GM21737 (cell line): ENCODE data around the gene ERLEC1.
"Not testable (repeated sequence)": the region's sequence is repeated elsewhere in the genome, so short reads cannot be mapped to it uniquely, and the experiment has no call there.

ENCODE experiments used
- ATAC-seq: cut with Tn5 transposase; IDR thresholded peaks from one replicate; pipeline ENCODE4 v1.9.1; 2021; ENCODE audit warnings: mild to moderate bottlenecking, moderate library complexity; ENCODE audit not compliant: unreplicated experiment

Gene ERLEC1

DNA sequence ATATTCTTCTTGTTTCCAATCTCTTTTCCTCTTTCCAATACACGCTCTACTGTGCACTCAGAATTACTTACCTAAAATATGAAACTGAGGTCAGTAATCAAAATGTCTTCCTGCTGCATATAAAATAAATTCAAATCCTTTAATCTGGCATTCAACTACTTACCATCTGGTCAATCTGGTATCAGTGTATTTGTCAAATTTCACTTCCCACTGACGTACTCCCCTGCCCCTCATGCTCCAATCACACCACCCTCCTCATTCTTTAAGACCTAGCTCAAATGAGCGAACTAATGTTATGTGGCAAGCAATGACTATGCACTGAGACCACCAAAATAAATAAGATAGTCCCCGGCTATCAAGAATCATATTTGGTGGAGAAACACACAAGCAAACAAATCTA is 6.8 kb upstream of the ERLEC1 start:
- ATAC-seq = no peak

DNA sequence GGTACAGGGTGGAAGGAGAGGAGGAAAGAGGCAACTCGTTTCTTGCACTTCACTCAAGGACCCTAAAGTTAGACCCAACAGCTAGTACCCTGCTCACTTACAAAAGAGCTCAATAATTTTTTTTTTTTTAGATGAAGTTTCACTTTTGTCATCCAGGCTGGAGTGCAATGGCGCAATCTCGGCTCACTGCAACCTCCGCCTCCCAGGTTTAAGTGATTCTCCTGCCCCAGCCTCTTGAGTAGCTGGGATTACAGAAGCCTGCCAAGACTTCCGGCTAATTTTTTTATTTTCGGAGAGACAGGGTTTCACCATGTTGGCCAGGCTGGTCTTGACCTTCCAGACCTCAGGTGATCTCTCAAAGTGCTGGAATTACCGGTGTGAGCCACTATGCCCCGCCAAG is 4.2 kb upstream of the ERLEC1 start:
- ATAC-seq = no peak

- ATAC-seq = no peak
Measured at GRCh38 chr2:53784436-53784835, 2.4 kb upstream of the ERLEC1 start.

- ATAC-seq = no peak
Measured at GRCh38 chr2:53785366-53785765, 1.5 kb upstream of the ERLEC1 start.

DNA sequence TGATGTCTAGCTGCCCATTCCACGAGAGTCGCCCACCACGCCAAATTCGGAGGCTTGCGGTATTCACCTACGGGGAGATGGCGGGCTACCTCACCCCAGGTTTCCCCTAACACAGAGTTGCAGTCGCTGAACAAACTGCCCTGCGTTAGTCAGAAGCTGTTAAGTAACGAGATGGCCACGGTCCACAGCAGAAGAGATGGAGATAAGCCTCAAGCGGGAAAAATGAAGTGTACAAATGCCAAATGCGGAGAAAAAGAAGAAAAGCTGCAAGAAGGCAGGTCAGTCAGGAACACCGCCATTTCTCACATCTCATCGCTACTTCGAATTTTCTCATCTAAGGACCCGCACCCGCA is 516 bp upstream of the ERLEC1 start:
- ATAC-seq = no peak

DNA sequence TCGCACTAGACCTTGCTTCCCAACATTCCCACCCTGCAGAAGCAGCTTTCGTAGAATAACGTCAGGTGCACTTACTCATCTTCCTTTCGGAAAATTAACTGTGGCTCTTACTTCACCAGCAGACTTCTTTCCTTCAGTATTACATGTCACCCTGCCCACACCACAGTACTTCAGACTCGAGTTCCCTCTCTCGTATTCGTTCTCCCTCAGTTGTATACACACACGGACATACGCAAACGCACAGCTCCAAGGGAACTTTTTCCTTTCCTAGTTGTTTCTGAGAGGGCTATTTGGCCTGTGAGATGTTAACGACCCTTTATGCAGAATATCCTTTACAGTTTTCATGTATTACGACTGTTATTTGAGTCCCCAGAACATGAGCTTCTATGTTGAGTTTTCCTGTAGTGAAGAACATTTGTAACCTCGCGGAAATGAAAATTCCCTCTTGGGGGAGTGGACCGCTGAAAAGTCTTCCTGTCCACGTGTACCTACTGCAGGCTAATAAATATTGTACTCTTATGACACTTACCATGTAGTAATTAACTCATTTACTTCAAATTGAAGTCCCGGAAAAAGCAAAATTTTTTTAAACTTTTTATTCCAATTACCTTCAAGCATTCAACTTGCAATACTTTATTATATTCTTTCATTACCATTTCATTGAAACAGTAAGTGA is 908 bp downstream of the ERLEC1 start:
- ATAC-seq = no peak

DNA sequence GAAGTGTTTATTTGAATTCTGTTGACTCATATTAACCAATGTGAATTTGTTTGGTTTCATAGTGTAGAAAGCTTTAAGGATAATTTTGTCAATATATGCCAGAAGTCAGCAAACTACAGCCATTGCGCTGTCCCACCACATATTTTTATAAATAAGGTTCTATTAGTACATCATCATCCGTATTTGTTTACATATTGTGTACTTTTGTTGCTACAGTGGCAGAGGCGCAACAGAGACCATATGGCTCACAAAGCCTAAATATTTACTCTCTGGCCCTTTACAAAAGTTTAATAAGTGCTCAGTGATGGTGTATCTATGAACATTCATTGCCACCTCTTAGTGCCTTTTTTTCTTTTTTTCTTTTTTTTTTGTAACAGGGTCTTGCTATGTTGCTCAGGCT is 6.4 kb downstream of the ERLEC1 start:
- ATAC-seq = no peak

DNA sequence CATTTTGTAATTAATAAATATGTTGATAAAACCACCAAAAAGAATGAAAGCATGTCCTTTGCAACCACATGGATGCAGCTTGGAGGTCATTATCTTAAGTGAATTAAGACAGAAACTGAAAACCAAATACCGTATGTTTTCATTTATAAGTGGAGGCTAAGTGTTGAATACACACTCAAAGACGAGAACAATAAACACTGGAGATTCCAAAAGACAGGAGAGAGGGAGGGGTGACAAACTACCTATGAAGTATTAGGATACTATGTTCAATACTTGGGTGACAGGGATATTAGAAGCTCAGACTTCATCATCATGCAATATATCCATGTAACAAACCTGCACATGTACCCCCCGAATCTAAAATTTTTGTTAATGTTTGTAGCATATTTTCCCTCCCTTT is 7.0 kb downstream of the ERLEC1 start:
- ATAC-seq = no peak

DNA sequence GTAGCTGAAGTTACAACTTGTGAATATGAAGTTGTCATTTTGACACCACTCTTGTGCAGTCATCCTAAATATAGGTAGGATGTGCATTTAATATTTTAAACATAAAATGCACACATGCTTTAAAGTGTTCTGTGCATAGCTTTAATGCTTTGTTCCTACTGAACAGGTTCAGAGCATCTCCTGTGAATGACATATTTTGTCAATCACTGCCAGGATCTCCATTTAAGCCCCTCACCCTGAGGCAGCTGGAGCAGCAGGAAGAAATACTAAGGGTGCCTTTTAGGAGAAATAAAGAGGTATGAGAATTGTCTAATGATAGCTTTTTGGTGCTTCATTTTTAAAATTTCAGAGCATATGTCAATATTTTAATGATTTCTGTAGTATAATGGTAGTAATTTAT is 14.7 kb downstream of the ERLEC1 start:
- ATAC-seq = no peak

GRCh38 chr2:53802617-53803151 is 15.8 kb downstream of the ERLEC1 start:
- ATAC-seq = no peak

DNA sequence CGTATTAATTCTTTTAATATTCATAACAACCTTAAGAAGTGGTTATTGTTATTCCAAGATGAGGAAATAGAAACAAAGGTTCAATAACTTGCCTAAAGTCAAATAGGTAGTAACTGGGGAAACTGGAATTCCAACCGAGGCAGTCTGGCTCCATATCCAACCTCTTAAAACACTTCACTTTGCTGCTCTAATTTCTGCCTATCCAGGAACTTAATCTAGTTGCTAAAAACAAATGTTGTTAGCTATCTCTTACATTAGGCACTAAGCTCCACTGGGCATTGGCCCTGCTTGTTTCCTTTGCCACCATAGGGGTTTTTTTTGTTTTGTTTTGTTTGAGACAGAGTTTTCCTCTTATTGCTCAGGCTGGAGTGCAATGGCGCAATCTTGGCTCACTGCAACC is 24.8 kb downstream of the ERLEC1 start:
- no peak for ATAC-seq

DNA sequence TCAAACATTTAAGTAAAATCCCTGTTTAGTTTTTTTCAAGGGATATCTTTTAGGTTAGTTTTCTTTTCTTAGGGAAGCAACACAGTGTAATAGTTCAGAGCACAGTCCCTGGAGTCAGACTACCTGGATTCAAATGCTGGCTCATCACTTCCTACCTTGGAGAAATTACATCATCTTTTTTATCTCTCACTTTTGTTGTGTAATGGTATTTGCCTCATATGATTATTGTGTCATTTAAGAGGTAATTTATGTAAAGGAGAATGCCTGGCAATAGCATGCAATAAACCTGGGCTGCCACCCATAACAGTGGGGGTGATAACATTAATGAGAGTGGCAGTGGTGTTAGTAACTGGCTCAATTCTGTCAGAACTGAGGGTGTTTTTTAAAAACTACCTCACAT is 26.3 kb downstream of the ERLEC1 start:
- ATAC-seq = no peak

- no peak for ATAC-seq
Measured at GRCh38 chr2:53818854-53819435, 32.1 kb downstream of the ERLEC1 start.

DNA sequence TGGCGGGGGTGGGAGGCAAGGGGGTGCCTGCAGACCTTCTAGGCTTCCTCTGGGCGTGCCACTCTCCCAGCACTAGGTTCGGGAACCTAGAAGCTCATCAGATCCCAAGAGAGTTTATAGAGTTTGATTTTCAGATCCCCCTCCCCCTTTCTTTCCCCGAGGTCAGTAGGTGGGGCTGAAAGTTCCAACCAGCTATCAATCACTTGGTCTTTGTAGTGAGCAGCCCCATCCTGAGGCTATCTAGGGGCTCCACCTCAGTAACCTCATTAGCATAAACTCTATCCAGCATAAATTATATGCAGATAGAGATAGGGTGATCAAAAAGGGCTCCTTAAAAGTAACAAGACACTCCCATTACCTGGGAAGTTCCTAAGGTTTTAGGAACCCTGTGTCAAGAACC is 32.8 kb downstream of the ERLEC1 start:
- no peak for ATAC-seq

DNA sequence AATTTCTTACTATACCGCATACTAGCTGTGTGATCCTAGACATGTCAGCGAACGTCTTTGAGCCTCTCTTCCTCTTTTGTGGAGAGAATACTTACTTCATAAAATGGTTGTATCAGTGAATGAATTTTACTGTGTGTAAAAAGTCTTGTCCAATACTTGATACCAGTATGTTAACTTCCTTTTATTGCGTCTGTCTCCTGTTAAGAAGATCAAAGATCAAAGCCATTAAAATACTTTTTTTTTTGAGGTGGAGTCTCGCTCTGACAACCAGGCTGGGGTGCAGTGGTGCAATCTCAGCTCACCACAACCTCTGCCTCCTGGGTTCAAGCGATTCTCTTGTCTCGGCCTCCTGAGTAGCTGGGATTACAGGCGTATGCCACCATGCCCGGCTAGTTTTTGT is 33.2 kb downstream of the ERLEC1 start:
- ATAC-seq = no peak

DNA sequence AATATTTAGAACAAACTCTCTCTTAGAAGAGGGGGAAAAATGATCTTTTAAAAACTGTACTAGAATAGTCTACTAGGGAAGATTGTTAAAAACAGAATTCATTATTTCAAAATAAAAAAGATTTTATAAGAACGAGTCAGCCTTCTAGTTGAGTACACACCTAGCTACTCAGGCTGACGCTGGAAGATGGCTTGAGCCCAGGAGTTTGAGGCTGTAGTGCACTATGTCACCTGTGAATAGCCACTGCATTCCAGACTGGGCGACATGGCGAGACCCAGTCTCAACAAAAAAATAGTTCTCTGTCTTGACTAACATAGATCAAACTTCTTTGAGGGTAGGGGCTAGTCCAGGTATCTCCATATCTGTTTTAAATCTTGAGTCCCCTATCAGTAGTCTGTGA is 33.9 kb downstream of the ERLEC1 start:
- no peak for ATAC-seq

DNA sequence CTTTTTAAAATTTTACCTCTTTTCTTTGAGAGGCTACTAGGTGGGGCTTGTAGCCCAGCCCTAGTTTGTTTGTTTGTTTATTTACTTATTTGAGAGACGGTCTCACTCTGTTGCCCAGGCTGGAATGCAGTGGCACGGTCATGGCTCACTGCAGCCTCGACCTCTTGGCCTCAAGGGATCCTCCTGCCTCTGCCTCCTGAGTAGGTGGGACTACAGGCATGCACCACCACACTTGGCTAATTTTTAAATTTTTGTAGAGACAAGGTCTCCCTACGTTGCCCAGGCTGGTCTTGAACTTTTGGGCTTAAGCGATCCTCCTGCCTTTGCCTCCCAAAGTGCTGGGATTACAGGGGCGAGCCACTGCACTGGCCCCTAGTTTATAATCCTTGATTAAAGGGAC is 35.0 kb downstream of the ERLEC1 start:
- no peak for ATAC-seq

GRCh38 chr2:53823639-53824038 is 36.8 kb downstream of the ERLEC1 start:
- ATAC-seq = not testable (repeated sequence)

GRCh38 chr2:53826030-53826410 is 39.2 kb downstream of the ERLEC1 start:
- no peak for ATAC-seq

GRCh38 chr2:53826587-53827397 is 39.9 kb downstream of the ERLEC1 start:
- no peak for ATAC-seq

DNA sequence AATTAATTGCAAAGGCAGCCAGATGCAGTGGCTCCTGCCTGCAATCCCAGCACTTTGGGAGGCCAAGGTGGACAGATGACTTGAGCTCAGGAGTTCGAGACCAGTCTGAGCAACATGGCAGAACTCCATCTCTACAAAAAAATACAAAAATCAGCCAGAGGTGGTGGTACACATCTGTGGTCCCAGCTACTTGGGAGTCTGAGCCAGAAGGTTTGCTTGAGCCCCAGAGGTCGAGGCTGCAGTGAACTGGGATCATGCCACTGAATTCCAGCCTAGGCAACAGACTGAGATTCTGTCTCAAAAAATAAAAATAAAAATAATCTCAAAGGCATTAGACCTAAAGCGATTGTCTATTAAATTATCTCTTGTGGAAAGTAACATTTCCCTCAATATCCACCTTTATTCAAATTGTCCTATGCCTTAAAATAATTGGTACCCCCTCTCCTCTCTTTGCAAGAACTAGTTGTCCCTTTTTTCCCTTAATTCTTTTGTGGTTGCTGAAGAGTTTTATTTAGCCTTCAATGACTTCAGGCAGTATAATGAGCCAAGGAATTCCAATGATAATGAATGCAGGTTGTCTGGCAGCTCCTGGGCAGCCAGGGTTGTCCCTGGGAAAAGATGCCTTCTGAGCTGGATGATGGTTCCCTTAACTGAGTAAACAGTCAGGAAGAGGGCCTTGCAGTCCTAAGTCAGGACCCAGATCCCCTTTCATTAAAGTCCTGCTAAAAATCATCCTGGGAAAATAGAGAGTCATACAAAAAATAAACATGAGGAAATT is 40.7 kb downstream of the ERLEC1 start:
- no peak for ATAC-seq
